ENCODE data around the gene ELK3. TPM values are rescaled to one million over a fixed set of nuclear protein-coding genes. Genes with fewer than 3 reads are reported as not detected.

Gene ELK3
- total RNA-seq, 3 donors from 2014 or later (not counting 1 experiment from before 2014, with no cell fraction given), result 17.8 to 28.8 (median 20.9) TPM

DNA sequence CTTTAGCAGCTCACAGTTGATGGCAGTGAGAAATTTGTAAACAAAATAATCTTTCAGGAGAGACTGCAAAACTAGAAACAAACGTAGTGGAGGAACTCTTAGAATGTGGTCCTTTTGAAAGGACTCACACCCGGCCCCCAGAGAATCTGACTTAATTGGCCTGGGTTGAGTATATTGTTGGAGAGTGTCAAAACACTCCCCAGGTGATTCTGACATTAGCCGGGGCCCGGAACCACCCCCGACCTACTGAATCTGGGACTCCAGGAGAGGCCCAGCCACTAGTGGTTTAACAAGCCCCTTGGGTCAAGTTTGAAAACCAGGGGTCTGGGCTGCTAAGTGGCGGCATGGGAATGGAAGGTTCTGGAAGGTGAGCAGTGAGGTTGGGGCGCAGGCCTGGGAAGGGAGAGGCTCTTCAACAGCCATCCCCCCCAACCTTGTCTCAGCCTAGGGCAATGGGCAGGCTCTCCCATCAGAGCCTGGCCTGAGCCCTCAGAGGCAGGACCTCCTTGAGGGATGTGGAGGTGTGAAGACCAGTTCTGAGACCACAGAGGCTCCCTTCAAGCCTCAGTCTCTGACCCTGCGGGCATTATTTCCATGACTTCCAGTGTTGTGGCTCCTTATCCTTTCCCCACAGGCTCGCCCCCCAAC is 1.1 kb upstream of the ELK3 start:
- Mint-ChIP-seq H3K27ac (peak overlapping the region; percentile 62 to 97), H3K4me1 (peaks cover 16 to 29% of the 10 kb centered on the region in 2 donors), H3K36me3 (no peaks in the 10 kb centered on the region), H3K9me3 (no peaks in the 10 kb centered on the region), H3K4me3 (peak overlapping the region; percentile 81), H3K27me3 (ENCODE audit: low read depth in 2 of 2) (peaks cover 0 to 2% of the 10 kb centered on the region in 2 donors)
- H3K27ac ChIP-seq (ENCODE audit: low read length), result peak overlapping the region; percentile 4
- ATAC-seq (no peak), DNase-seq (peak in 1 of 2 donors; percentile 31)
- H3K9me3 ChIP-seq (ENCODE audit: control insufficient read depth, insufficient read depth, low read length), result no peaks in the 10 kb centered on the region
- intact Hi-C loops (cut with micrococcal nuclease), result no loop called here
- no peak overlapping the region for H3K4me3 ChIP-seq (ENCODE audit: low read length)
- no peaks in the 10 kb centered on the region for H3K27me3 ChIP-seq (ENCODE audit: control insufficient read depth, insufficient read depth, low read length)
- H3K36me3 ChIP-seq (ENCODE audit: control insufficient read depth, insufficient read depth, low read length), result no peaks in the 10 kb centered on the region
- TF ChIP-seq, protein P1, sequence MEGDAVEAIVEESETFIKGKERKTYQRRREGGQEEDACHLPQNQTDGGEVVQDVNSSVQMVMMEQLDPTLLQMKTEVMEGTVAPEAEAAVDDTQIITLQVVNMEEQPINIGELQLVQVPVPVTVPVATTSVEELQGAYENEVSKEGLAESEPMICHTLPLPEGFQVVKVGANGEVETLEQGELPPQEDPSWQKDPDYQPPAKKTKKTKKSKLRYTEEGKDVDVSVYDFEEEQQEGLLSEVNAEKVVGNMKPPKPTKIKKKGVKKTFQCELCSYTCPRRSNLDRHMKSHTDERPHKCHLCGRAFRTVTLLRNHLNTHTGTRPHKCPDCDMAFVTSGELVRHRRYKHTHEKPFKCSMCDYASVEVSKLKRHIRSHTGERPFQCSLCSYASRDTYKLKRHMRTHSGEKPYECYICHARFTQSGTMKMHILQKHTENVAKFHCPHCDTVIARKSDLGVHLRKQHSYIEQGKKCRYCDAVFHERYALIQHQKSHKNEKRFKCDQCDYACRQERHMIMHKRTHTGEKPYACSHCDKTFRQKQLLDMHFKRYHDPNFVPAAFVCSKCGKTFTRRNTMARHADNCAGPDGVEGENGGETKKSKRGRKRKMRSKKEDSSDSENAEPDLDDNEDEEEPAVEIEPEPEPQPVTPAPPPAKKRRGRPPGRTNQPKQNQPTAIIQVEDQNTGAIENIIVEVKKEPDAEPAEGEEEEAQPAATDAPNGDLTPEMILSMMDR (IDR thresholded peaks at IDR 0.05), result no peak
- WGBS (ENCODE audit: insufficient coverage), result 82% methylated on average over 8 of the region's 9 CpGs
- peaks cover 18% of the 10 kb centered on the region for H3K4me1 ChIP-seq (ENCODE audit: control insufficient read depth, insufficient read depth, low read length)

GRCh38 chr12:96194576-96194889 is 358 bp downstream of the ELK3 start:
- intact Hi-C loops (cut with micrococcal nuclease), result loop anchor here (2.0 kb wide), 2 partner anchors 20 to 206 kb away; partner anchors contain the start of gene CDK17
- peak in 2 of 3 donors; percentile 4 to 5 for ATAC-seq
- H3K27me3 Mint-ChIP-seq (ENCODE audit: low read depth in 2 of 2), result no peaks in the 10 kb centered on the region

DNA sequence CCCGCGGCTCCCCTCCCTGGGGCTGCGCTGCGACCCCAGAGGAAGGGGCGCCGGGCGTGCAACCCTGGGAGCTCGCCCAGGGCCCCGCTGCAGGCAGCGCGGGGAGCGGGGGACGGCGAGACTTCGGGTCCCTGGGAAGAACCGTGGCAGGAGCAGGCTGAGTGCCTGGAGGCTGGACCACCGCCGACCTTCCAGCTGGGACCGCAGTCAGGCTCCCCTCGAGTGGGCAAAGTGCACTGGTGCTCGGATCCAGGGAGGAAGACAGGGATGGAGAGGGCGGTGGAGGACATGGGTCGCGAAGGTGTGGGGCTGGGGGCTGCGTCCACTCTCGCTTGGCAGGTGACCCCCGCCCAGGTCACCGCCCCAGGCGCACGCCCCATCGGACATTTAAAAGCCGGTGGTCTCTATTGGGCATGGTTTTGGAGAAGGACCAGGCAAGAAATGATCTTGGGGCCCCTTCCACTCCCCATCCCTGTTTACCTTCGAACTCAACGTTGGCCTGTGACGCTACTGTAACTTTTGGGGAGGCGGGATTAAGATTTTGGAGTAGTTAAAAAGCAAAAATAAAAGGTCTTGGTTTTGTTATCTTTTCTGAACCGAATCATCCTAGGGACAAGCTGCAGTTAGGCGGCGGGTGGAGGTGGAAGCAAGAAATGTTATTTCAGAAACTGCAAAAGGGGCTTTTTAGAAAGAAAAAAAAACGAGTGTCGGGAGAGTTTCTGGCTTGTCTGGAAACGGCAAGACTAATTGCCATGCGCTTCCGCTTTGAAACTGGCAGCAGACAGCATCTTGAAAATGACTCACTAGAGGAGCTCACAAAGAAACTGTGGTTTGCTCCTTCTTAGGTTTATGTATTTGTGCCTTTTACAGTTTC is 1.0 kb downstream of the ELK3 start:
- Mint-ChIP-seq H3K27ac (peak overlapping the region; percentile 97), H3K27me3 (ENCODE audit: low read depth in 2 of 2) (no peaks in the 10 kb centered on the region), H3K9me3 (no peaks in the 10 kb centered on the region), H3K36me3 (no peaks in the 10 kb centered on the region), H3K4me3 (peak overlapping the region; percentile 99), H3K4me1 (peaks cover 30 to 41% of the 10 kb centered on the region in 2 donors)
- peak overlapping the region; percentile 78 for H3K4me3 ChIP-seq (ENCODE audit: low read length)
- under 1% methylated on average over 44 of the region's 44 CpGs for WGBS (ENCODE audit: insufficient coverage)
- intact Hi-C loops (cut with micrococcal nuclease), result loop anchor here (1.0 to 2.0 kb wide), 5 partner anchors 20 to 206 kb away; partner anchors contain the start of genes CDK17 and LTA4H
- no peaks in the 10 kb centered on the region for H3K9me3 ChIP-seq (ENCODE audit: control insufficient read depth, insufficient read depth, low read length)
- H3K4me1 ChIP-seq (ENCODE audit: control insufficient read depth, insufficient read depth, low read length), result peaks cover 21% of the 10 kb centered on the region
- no peaks in the 10 kb centered on the region for H3K27me3 ChIP-seq (ENCODE audit: control insufficient read depth, insufficient read depth, low read length)
- DNase-seq, result peak; percentile 53 to 91
- ATAC-seq, result peak; percentile 60 to 76 (median 71)
- no peaks in the 10 kb centered on the region for H3K36me3 ChIP-seq (ENCODE audit: control insufficient read depth, insufficient read depth, low read length)
- TF ChIP-seq, protein P1 (IDR thresholded peaks at IDR 0.05), result no peak
- H3K27ac ChIP-seq (ENCODE audit: low read length), result peak overlapping the region; percentile 81

More at GRCh38 chr12:96194576-96194889, 358 bp downstream of the ELK3 start:
- DNase-seq, result no peak
- no peaks in the 10 kb centered on the region for H3K36me3 Mint-ChIP-seq
- peak overlapping the region; percentile 64 for H3K27ac ChIP-seq (ENCODE audit: low read length)
- peaks cover 30 to 41% of the 10 kb centered on the region in 2 donors for H3K4me1 Mint-ChIP-seq
- peaks cover 21% of the 10 kb centered on the region for H3K4me1 ChIP-seq (ENCODE audit: control insufficient read depth, insufficient read depth, low read length)
- no peaks in the 10 kb centered on the region for H3K9me3 ChIP-seq (ENCODE audit: control insufficient read depth, insufficient read depth, low read length)
- TF ChIP-seq, protein P1 (IDR thresholded peaks at IDR 0.05), result no peak
- 0% methylated on average over 19 of the region's 24 CpGs for WGBS (ENCODE audit: insufficient coverage)
- H3K4me3 Mint-ChIP-seq, result peak overlapping the region; percentile 97
- H3K36me3 ChIP-seq (ENCODE audit: control insufficient read depth, insufficient read depth, low read length), result no peaks in the 10 kb centered on the region
- peak overlapping the region; percentile 97 for H3K27ac Mint-ChIP-seq
- peak overlapping the region; percentile 91 for H3K4me3 ChIP-seq (ENCODE audit: low read length)
- H3K27me3 ChIP-seq (ENCODE audit: control insufficient read depth, insufficient read depth, low read length), result no peaks in the 10 kb centered on the region
- no peaks in the 10 kb centered on the region for H3K9me3 Mint-ChIP-seq

All from natural killer cell (primary cell).